ENCODE data around the gene THYN1.
A peak's percentile ranks its signal among the peaks of the same experiment; 100 is the strongest.
"Not testable (repeated sequence)": the region's sequence is repeated elsewhere in the genome, so short reads cannot be mapped to it uniquely, and the experiment has no call there.

The THYN1 gene

DNA sequence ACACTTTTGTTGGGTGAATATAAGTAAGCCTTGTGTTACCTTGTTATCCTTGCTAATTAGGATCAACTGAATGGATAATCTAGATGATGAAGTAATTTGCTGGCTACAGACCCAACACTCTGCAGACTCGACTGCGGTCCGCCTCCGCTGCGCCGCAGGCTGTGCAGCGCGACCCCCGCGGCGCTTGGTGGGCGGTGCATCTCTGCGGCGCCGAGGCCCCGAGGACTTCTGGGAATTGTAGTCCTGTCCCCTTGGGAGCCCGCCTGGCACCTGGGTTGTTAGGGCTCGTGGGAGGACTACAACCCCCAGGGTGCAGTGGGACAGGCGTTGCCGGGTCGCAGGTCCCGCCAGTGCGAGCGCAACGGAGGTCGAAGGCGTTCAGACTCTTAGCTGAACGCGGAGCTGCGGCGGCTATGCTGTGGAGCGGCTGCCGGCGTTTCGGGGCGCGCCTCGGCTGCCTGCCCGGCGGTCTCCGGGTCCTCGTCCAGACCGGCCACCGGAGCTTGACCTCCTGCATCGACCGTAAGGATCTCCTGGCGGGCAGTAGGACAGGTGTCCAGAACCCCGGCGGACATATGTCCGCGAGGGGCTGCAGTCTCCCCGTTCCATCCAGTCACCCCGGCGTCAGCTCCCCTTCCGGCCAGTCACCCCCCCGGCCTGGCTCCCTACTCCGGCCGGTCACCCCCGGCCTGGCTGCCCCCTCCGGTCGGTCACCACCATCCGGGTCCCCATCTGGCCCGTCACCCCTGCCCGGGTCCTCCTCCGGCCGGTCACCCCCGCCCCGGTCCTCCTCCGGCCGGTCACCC is at the start of gene THYN1, which contains the start of gene ACAD8:
Gene THYN1 (minus strand): TSS at position 165 of the 806 bp plus-strand sequence. CDS start 470 bp downstream, outside the sequence.
Gene ACAD8 (plus strand): TSS at position 381 of the 806 bp plus-strand sequence. CDS start 33 bp downstream, at position 414.
- peak; percentile 99 for DNase-seq

DNA sequence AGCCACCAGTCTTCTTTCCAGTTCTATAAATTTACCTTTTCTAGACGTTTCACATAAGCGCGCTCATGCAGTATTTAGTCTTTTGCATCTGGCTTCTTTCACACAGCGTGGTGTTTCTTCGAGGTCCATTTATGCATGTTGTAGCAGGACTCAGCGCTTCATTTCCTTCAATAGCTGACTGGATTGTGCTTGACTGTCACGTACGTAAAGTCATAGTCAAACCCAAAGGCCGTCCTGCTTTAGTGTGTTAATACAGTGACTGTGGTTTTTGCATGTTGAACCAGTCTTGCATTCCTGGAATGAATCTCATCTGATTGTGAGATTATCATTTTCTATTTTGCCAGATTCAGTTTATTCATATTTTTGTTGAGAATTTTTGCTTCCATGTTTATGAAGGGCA is 41.5 kb upstream of the THYN1 start:
- DNase-seq, result no peak

DNA sequence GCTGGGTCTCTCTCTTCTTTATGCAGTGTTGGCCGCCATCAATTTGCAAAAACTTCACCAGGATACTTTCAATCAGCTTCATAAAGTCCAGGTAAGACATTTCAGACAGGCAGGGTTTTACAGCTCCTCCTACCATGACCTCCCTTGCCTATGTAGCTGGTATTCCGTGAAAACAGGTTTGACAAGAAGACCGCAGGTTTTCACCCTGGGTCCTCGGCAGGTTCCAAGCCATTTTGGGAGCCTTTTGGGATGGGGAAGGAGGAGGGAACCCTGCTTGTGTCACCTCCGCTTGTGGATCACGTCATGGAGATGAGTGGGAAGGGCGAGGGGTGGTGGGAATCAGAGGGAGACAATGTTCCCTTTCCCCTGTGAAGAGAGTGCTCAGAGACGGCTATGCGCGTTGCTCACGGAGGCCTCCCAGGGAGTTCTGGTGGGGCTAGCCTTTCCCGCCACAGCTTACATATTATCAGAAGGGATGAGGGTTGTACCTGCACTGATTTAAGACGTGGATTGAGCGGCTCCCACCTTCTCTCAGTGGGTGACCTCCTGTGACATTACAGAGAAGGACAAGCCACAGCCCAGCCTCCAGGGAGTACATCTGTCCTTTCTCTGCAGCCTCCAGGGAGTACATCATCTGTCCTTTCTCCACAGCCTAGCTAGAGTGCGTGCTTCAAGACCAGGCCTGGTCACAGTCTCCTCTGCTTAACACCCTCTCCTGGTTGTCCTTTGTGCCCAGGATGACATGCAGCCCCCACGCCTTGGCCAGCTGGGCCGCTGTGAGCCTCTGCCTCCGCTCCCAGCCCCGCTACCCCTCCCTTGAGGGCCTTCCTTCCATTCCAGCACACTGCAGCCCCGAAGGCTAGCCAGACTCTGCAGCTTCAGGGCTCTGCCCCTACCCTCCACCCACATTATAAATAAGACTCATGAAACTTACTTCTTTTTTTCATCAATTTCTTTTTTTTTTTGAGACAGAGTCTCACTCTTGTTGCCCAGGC is 40.3 kb upstream of the THYN1 start:
- no peak for DNase-seq

DNA sequence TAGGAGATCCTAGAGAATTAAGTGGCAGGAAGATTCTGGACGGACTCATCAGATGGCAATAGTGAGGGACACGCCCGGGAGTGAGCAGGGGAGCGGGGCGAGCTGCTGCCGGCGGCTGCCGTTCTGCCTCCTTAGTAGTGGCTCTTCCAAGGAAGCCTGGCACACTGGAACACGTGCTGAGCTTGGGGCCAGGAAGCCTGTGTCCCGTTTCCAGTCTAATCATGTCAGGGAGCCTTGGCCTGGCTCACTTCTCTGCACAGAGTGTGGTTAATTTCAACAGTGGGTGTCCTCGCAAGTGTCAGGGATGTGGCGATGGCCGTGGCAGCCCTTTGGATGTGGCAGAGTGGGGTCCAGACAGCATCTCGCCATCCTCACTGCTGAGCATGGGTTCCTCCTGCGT is 39.5 kb upstream of the THYN1 start:
- no peak for DNase-seq

DNA sequence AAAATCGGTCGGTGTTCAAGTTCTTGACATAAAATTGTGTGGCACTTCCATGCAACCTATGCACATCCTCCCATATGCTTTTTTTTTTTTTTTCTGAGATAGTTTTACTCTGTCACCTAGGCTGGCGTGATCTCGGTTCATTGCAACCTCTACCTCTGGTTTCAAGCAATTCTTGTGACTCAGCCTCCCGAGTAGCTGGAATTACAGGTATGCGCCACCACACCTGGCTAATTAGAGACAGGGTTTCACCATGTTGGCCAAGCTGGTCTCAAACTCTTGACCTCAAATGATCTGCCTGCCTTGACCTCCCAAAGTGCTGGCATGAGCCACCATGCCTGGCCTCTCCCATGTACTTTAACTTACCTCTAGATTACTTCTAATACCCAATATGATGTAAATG is 38.0 kb upstream of the THYN1 start:
- DNase-seq, result no peak

DNA sequence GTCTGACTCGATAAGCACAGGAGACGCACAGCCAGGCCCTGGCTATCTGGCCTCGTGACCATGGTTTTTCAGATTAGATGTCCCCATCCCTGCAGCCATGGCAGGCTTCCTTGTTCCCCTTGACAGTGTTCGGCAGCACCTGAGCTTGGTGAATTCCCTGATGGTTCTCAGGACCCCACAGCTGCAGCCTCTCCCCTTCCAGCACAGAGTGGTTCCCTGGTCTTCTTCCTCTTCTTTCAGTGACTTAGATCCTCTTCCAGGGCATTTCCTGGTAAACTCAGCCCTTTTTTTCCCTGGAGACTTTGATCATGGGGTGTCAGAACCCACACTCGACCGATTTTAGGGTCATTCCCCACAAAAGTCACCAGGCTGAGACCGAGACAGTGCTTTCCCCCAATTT is 37.5 kb upstream of the THYN1 start:
- DNase-seq, result no peak

DNA sequence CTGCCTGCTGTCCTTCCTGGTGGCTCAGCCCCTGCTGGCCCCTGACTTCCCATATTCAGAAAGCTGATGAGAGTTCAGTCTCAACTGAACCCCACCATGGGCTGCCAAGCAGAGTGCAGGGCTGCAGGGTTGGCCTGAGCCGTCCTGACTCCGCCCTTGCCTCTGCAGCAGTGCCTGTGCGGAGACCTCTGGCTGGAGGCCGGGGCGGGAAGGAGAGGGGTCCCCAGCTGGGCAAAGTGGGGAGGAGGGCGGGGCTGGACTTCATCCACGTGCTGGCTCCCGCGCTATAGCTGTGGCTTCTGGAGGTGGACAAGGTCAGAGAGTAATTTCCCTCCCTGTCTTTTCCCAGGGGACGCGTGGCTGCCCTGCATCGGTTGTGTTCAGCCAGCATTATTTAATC is 36.6 kb upstream of the THYN1 start:
- no peak for DNase-seq

DNA sequence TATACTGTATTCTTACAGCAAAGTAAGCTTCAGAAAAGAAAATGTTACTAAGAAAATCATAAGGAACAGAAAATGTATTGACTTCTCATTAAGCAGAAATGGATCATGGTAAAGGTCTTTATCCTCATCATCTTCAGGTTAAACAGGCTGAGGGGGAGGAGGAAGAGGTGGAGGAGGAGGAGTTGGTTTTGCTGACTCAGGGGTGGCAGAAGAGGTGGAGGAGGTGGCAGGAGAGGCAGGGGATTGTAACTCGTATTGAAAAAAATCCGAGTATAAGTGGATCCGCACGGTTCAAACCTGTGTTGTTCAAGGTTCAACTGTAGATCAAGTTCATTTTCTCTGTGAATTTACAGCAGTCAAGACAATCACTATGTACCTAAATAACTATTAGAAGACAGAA is 36.0 kb upstream of the THYN1 start:
- no peak for DNase-seq

DNA sequence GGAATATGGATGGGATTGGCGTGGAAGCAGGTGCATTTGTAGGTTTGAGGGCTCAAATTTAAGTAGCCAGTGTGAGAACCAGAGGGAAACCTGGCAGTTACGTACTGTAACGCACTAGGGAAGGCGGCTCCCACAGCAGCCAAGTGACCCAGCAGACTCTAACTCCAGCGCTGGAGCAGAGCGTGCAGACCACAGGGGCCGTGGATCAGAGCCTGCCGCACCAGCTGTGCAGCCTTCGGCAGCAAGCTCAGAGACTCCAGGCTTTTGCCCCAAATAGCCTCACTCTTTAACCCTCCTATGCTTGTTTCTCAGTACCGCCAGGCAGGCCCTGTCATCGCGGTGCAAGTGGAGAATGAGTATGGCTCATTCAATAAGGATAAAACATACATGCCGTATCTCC is 35.3 kb upstream of the THYN1 start:
- DNase-seq, result no peak

DNA sequence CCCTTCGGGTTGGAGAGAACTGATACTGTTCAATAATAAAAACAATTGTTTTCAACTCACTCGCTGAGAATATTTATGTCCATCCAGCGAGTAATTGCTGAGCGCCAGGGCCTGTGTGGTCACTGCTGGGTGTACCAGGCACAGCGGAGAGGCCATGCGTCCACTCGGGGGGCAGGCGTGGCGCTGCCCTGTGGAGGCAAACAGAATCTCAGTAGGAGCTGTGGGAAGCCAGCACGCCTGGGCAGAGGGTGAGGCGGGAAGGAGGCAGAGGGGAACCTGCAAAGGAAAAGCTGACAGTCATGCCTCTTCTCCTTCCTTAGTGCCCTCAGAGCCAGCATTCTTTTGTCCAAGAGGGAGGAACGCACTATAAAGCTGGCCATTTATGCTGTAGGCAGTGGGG is 34.4 kb upstream of the THYN1 start:
- no peak for DNase-seq

DNA sequence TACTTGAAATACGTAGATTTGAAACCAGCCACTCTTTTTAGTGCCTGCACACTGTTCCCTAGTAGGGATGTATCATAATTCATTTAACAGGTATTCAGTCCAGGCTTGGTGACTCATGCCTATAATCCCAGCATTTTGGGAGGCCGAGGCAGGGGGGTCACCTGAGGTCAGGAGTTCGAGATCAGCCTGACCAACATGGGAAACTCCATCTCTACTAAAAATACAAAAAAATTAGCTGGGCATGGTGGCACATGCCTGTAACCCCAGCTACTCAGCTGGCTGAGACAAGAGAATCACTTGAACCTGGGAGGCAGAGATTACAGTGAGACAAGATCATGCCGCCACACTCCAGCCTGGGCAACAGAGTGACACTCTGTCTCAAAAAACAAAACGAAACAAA is 31.2 kb upstream of the THYN1 start:
- not testable (repeated sequence) for DNase-seq

DNA sequence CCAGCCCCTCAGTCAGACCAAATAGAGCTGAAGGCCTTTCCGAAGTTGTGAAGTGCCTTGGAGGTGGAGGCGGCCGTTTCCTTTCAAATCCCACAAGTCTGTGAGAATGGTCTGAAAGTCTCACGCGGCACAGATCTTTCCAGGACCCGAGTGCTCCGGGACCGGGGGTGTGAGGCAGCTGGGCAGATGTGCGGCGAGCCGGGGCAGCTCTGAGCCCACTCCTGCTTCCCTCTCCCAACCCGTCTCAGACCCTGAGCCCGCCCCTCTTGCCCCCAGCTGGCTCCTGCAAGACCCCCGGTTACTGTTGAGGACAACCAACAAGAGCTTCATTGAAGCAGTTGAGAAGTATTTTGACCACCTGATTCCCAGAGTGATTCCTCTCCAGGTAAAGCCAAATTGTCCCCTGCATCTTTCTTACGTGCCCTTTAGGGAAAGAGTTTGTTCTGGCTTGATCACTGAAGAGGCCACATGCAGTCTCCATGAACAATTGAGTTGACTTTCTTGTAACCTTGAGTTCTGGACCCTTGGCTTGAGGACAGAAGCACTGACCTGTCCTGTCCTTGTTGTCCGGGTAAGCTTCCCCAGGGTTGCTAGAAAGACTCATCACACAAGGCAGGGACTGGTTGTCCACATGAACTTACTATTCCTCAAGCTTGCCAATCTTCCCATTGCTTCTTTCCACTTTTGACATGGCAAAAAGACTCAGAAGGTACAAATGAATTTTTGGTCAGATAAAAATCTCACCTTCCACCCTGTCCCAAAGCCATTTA is 30.5 kb upstream of the THYN1 start:
- no peak for DNase-seq

DNA sequence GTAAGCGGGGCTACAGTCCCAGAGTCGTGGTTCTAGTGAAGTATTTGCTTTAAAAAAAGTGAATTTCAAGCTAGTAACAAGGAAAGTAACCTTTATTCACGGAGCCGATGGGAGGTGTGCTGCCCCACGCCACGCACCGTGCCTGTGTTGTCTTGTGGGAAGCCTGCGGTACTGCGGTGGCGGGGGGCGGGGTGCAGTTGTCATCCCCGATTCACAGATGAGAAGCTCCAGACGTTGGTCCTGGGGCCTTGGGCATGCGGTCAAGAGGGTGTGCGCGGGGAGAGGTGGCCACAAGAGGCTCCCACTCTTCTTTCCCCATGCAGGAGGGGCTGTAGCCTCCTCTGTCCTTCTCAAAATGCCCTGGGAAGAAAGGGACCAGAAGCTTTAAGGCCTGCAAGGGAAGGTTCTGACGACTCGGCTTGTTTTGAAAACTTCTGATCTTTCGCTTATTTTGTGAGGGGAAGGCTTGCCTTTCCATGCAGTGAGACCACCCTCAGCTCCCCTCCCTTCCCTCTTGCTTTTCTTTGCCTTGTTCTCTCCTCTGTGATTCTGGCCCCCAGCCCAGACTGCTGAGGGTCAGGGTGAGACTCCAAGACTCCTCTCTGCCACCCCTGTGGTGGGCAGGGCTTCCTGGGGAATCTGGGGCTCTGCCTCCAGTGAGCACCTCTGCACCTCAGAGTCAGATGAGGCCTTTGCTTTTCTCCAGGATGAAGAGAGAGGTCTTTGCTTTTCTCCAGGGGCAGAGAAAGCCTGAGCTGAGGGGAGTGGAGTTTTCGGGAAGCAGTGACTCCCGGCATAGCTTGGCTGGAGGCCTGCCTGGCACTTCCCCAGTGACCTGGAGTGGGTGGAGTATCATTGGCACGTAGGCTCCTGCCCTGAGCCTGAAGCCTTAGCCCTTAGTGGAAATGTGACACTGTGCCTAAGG is 29.2 kb upstream of the THYN1 start:
- DNase-seq, result no peak

DNA sequence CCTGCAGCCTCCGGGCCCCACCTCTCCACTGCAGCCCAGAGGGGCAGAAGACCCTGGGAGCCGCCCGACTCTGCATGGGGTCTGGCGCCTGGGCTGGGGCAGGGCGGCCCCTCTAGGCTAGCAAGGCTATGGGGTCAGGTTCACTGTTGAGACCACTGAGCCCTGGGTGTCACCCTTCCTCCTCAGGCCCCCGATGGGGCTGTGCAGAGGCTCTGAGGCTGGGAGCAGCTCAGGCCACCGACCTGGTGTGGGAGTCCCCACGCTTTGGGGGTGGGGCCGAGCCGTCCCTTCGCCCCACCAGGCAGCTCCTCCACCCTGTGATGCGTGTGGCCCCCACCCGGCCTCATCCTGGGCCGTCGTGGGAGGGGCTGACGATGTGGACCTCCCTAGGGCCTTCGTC is 28.5 kb upstream of the THYN1 start:
- DNase-seq, result not testable (repeated sequence)

DNA sequence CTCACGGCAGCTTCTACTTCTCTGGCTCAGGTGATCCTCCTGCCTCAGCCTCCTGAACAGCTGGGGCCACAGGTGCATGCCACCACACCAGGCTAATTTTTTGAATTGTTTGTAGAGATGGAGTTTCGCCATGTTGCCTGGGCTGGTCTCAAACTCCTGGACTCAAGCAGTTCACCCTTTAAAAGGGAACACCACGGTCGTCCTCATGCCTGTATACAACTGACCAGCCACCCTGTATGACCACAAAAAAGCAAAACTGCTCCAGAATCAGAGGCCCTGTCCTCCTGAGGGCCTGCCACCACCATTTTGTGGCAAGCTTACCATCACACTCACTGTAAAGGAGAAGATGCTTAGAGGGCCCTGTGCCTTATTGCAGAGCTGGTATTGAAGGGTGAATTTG is 25.2 kb upstream of the THYN1 start:
- DNase-seq, result no peak

DNA sequence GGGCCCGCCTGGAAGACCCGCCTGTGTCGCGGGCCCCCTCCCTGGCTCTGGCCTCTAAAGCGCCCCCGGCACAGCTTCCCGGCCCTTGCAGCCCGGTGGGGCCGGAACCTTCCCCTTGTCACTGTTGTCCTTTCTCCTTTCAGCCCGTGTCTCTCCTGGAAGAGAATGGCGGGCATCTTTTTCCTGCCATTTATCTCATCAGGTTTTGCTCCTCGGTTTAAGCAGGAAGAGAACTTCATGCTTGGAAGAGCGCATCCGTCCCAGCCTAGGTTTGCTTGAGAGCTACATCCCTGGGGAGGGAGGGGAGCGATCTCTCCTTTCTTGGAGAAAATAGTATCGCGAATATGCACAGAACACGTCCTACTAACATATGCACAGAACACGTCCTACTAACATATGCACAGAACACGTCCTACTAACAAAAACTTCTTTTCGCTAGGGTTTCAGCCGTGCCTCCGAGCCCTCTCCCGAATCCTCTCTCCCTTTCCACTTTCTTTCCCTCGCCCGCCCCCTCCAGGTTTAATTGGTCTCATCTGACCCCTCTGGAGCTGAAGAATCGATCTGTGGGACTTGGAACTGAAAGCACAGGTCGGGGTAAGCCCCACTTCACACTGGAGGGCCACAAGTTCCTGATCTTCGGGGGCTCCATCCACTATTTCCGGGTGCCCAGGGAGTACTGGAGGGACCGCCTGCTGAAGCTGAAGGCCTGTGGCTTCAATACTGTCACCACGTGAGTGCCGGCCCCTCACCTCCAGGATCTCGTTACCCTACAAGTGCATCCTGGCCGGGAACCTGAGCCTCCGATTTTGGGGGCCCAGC is 24.2 kb upstream of the THYN1 start:
- no peak for DNase-seq

DNA sequence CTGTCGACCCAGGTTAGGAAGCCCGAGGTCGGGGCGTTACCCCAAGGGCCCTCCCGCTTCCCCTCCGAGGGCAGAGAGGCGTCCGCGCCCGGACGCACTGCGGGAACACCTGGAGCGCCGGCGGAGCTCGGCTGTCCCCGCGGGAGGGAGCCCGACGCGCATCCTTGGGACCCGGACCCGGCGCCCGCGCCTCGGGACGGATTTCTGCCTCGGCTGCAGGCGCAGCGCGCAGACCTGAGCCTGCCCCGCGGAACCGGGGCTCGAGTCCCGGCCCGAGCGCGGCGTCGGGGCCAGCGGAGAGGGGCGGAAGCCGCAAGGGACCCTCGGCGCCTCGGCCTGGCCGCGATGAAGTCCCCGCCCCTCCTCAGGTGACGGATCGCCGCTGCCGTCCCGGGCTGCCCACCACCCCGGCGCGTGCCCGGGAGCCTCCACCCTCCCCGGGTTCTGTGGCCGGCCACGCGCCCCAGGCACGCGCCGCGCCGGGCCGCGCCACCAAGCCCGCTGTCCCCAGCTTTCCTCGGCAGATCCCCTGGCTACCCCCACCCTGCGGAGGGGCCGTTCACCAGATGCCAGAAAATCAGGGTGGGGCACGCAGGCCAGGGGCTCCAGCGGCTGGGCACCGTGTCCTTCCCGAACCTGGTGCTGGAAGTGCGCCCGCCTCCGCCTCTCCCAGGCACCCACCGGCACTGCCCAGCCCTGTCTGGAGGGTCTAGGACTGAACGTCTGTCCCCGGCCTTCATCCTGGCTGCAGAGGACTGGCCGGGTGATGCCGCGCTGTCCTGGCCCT is 23.4 kb upstream of the THYN1 start:
- peak; percentile 58 for DNase-seq

DNA sequence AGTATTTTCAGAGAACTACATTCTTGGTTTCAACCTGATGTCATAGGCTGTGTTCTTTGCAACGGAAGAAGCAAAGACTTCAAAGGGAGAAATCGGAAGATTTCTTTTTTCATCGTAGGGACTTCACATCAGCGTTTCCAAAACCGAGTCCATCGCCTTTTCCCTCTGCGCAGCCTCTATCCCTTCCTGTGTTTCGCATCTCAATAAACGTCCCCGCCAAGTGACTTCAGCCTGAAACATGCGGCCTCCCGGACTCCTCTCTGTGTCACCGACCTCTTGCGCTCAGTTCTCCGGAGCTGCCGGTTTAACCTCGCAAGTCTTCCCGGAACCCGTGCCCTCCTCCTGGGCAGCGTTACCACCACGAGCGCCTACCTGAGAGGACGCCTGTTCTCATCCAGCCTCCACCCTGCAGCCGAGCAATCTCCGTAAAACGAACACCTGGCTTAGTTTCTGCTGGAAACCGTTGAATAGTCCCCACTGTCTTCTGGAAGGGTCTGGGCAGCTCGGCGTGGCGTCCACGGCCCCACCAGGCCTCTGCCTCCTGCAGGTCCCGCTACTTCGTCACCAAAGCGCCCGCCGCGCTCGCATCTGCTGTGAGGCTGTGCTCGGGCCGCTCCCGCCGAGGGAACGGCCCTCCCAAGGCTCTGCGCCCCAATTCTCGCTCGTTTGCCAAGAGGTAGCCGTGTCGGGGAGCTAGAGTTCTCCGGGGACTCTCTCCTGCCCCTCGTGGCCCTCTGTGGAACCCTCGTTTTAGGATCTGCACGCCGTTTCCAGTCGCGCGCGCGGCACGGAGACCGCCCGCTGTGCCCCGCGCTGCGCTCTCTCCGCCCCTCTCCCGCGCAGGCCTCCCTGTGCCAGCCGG is 22.6 kb upstream of the THYN1 start, which contains the start of gene GLB1L3:
Gene GLB1L3 (plus strand): TSS at position 846 of the 862 bp plus-strand sequence. CDS start 362 bp downstream, outside the sequence.
- DNase-seq, result peak; percentile 91

DNA sequence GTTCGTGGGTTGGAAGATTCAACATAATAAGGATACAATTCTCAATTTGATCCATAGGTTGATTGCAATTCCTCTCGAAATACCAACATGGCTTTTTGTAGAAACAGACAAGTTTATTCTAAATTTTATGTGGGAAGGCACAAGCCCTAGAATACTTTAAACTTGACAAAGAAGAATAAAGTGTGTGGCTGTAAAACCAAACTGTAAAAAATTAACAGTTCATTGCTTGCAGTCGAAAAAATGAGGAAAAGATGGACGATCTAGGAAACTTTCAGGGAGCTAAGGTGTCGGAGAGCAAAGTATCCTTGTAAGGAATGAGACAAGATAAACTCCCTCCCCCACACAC is 22.0 kb upstream of the THYN1 start:
- no peak for DNase-seq
